CD4-positive, CD25-positive, alpha-beta regulatory T cell (primary cell): Measurements from ENCODE around the gene CABP1. TPM values are rescaled to one million over a fixed set of nuclear protein-coding genes. Genes with fewer than 3 reads are reported as not detected.

Source experiments
- ATAC-seq, 2 donors: fragments of 150-1000 bp; cut with Tn5 transposase; one replicate each; pipeline ENCODE4 v1.10.0; 2021; ENCODE audit warnings: low read depth in 2 of 2, moderate number of reproducible peaks in 2 of 2, moderate library complexity in 1 of 2
- DNase-seq, 3 donors: peaks; one replicate each; pipeline versions ENCODE4 v3.0.0 to v3.0.0-alpha.2; 2012 to 2022; ENCODE audit warnings: mixed read lengths in 1 of 3
- H3K27ac ChIP-seq: one replicate; pipeline ENCODE4 v1.7.0; 2013; ENCODE audit warnings: mild to moderate bottlenecking, low read length; ENCODE audit not compliant: insufficient read depth, poor library complexity, severe bottlenecking
- H3K27me3 ChIP-seq: one replicate; pipeline ENCODE4 v1.7.0; 2013; ENCODE audit warnings: low read length; ENCODE audit not compliant: control insufficient read depth, insufficient read depth
- H3K36me3 ChIP-seq: one replicate; pipeline ENCODE4 v1.7.0; 2013; ENCODE audit warnings: mild to moderate bottlenecking, low read length, moderate library complexity; ENCODE audit not compliant: control insufficient read depth, insufficient read depth
- H3K4me1 ChIP-seq: 2 replicates; pipeline ENCODE4 v1.7.0; 2013; ENCODE audit warnings: mild to moderate bottlenecking, low read length; ENCODE audit not compliant: insufficient read depth, control insufficient read depth, poor library complexity, severe bottlenecking
- H3K4me3 ChIP-seq: one replicate; pipeline ENCODE4 v1.7.0; 2013; ENCODE audit warnings: low read depth, mild to moderate bottlenecking, low read length, moderate library complexity
- H3K9me3 ChIP-seq, 2 experiments: 1 replicate in 1 of 2; 2 replicates in 1 of 2; pipeline ENCODE4 v1.7.0; 2013; ENCODE audit warnings: low read length in 2 of 2, mild to moderate bottlenecking in 1 of 2, moderate library complexity in 1 of 2; ENCODE audit not compliant: control insufficient read depth in 2 of 2
- H3K27ac Mint-ChIP-seq, 3 donors: one replicate each; pipeline ENCODE4 v1.8.0; 2020 to 2022; ENCODE audit warnings: mild to moderate bottlenecking in 3 of 3, mixed read lengths in 3 of 3, moderate library complexity in 2 of 3
- H3K27me3 Mint-ChIP-seq: one replicate; pipeline ENCODE4 v1.8.0; 2022; ENCODE audit warnings: mild to moderate bottlenecking, mixed read lengths
- H3K36me3 Mint-ChIP-seq: one replicate; pipeline ENCODE4 v1.8.0; 2020; ENCODE audit warnings: mixed read lengths
- H3K4me1 Mint-ChIP-seq, 4 donors: one replicate each; pipeline ENCODE4 v1.8.0; 2020 to 2022; ENCODE audit warnings: mixed read lengths in 4 of 4, mild to moderate bottlenecking in 1 of 4
- H3K4me3 Mint-ChIP-seq, 4 donors: one replicate each; pipeline ENCODE4 v1.8.0; 2020 to 2022; ENCODE audit warnings: mild to moderate bottlenecking in 4 of 4, mixed read lengths in 4 of 4, moderate library complexity in 3 of 4
- H3K9me3 Mint-ChIP-seq, 7 donors: one replicate each; pipeline ENCODE4 v1.8.0; 2020 to 2022; ENCODE audit warnings: mixed read lengths in 7 of 7, mild to moderate bottlenecking in 3 of 7, moderate library complexity in 2 of 7
- polyA plus RNA-seq, 4 donors: library from polyadenylated mRNA; unstranded; fragments of 300-500 nt; fragmentation: Illumina TruSeq; gene quantifications; one replicate each; pipeline ENCODE4 v1.2.3, GENCODE V29; 2021
- total RNA-seq: library from RNA; stranded (reverse); gene quantifications from one replicate; pipeline ENCODE4 v1.2.3, GENCODE V29; 2022

CABP1 gene
- total and polyA plus RNA-seq, 5 donors from 2014 or later, result not detected

DNA sequence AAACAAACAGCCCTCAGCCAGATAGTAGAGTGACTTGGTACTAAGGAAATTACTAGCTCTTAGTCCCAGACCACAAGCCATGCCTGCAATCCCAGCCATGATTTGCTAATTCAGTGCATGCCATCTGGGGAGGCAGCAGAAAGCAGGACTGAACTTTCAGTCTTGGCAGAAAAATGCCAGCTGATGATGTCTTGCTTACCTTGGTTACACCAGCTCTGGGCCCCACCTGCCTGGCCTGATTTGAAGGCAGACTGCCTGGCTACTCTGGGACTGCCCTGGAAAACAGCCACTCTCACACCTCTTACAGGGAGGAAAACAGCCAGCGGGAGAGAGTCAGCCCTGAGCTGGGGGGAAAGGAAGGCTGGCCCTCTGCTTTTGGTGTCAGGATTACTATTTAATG lies 65.2 kb downstream of the CABP1 start:
- H3K4me3 ChIP-seq, result no peak overlapping the region
- Mint-ChIP-seq H3K4me3 (no peak overlapping the region), H3K36me3 (peaks cover 16% of the 10 kb centered on the region)

DNA sequence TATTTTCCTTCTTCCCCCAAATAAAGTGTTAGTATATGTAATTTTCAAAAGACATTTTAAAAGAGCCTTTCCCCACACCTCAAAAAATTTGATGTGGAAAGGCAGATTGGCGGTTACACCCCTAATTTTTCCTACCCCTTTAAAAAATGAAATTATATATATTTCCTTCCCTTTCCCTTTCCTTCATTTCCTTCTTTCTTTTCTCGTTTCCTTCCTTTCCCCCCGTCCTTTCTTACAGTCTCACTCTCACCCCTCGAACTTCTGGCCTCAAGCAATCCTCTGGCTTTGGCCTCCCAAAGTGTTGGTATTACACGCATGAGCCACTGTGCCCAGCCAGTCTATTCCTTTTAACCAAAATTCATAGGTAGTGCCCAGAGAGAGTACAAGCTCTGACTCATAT lies 65.6 kb downstream of the CABP1 start:
- Histone ChIP-seq H3K9me3 (no peaks in the 10 kb centered on the region), H3K36me3 (peaks cover 11% of the 10 kb centered on the region), H3K27ac (no peak overlapping the region), H3K27me3 (no peaks in the 10 kb centered on the region), H3K4me3 (no peak overlapping the region), H3K4me1 (peaks cover 11% of the 10 kb centered on the region)
- peaks cover 2 to 8% (median 5%) of the 10 kb centered on the region in 4 donors for H3K4me1 Mint-ChIP-seq
- H3K4me3 Mint-ChIP-seq, result peak overlapping the region in 1 of 4 donors; percentile 13
- H3K27me3 Mint-ChIP-seq, result no peaks in the 10 kb centered on the region
- peaks cover 11% of the 10 kb centered on the region for H3K36me3 Mint-ChIP-seq
- no peaks in the 10 kb centered on the region for H3K9me3 Mint-ChIP-seq
- H3K27ac Mint-ChIP-seq, result no peak overlapping the region
- DNase-seq (no peak), ATAC-seq (no peak)

More for the DNA sequence above, 65.2 kb downstream of the CABP1 start:
- DNase-seq (no peak), ATAC-seq (no peak)
- H3K4me1 Mint-ChIP-seq, result peaks cover 2 to 7% (median 5%) of the 10 kb centered on the region in 4 donors
- H3K27me3 ChIP-seq, result no peaks in the 10 kb centered on the region
- peaks cover 15% of the 10 kb centered on the region for H3K36me3 ChIP-seq
- no peak overlapping the region for H3K27ac ChIP-seq
- peaks cover 8% of the 10 kb centered on the region for H3K4me1 ChIP-seq
- no peaks in the 10 kb centered on the region for H3K9me3 ChIP-seq
- no peak overlapping the region for H3K27ac Mint-ChIP-seq
- H3K9me3 Mint-ChIP-seq, result no peaks in the 10 kb centered on the region
- H3K27me3 Mint-ChIP-seq, result no peaks in the 10 kb centered on the region

GRCh38 chr12:120708651-120709050 lies 68.2 kb downstream of the CABP1 start:
- Mint-ChIP-seq H3K9me3 (no peaks in the 10 kb centered on the region), H3K27ac (no peak overlapping the region), H3K4me1 (peaks cover 13 to 31% (median 22%) of the 10 kb centered on the region in 4 donors), H3K4me3 (peak overlapping the region; percentile 7 to 93 (median 63)), H3K36me3 (peaks cover 3% of the 10 kb centered on the region), H3K27me3 (no peaks in the 10 kb centered on the region)
- peaks cover 22% of the 10 kb centered on the region for H3K4me1 ChIP-seq
- ATAC-seq (no peak), DNase-seq (no peak)
- H3K9me3 ChIP-seq, result no peaks in the 10 kb centered on the region
- H3K27me3 ChIP-seq, result no peaks in the 10 kb centered on the region
- H3K4me3 ChIP-seq, result no peak overlapping the region
- H3K36me3 ChIP-seq, result peaks cover 3% of the 10 kb centered on the region
- H3K27ac ChIP-seq, result no peak overlapping the region

- H3K27me3 ChIP-seq, result no peaks in the 10 kb centered on the region
- Mint-ChIP-seq H3K4me1 (peaks cover 18 to 36% (median 29%) of the 10 kb centered on the region in 4 donors), H3K36me3 (peaks cover 8% of the 10 kb centered on the region), H3K9me3 (no peaks in the 10 kb centered on the region), H3K27ac (peak within 1 kb of the TSS; percentile 67 to 92 (median 86)), H3K4me3 (peak within 1 kb of the TSS; percentile 93 to 97 (median 94)), H3K27me3 (no peaks in the 10 kb centered on the region)
- peak; percentile 61 to 73 (median 71) for DNase-seq
- no peaks in the 10 kb centered on the region for H3K9me3 ChIP-seq
- H3K36me3 ChIP-seq, result peaks cover 10% of the 10 kb centered on the region
- peak within 1 kb of the TSS; percentile 68 for H3K27ac ChIP-seq
- H3K4me3 ChIP-seq, result peak within 1 kb of the TSS; percentile 68
- peaks cover 26% of the 10 kb centered on the region for H3K4me1 ChIP-seq
- peak; percentile 81 to 82 for ATAC-seq
These were observed 69.8 kb downstream of the CABP1 start, which contains the start of gene UNC119B for GRCh38 chr12:120710031-120710804. Gene UNC119B (plus strand): TSS chr12:120710458. CDS start chr12:120710475, 17 bp downstream.

DNA sequence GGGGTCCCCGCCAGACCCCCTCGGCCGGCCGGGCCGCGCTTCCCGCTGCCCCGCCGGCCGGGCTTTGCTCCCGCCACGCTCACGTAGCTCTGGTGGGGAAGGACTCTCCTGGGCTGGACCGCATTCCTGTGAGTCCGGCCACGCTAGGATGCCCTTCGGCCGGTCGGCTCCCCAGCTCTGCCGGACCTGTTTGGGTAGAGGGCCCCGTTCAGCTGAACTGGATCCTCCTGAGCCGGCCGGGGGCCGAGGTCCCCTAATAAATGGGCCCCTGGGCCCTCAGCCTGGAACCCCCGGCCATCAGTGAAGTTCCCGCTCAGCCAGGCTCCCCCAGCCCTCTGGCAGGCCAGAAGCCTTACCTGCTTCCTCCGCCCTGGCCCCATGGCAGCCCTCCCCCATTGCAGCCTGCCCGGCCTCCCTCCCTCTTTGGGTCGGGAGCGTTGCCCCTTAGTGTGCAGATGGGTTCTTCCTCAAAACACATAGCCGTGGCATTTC lies 70.4 kb downstream of the CABP1 start:
- Mint-ChIP-seq H3K4me1 (peaks cover 18 to 36% (median 29%) of the 10 kb centered on the region in 4 donors), H3K36me3 (peaks cover 8% of the 10 kb centered on the region), H3K4me3 (peak overlapping the region; percentile 93 to 97 (median 94)), H3K27ac (peak overlapping the region; percentile 67 to 92 (median 86)), H3K9me3 (no peaks in the 10 kb centered on the region), H3K27me3 (no peaks in the 10 kb centered on the region)
- peaks cover 26% of the 10 kb centered on the region for H3K4me1 ChIP-seq
- H3K4me3 ChIP-seq, result peak overlapping the region; percentile 51
- DNase-seq (no peak), ATAC-seq (peak in 1 of 2 donors; percentile 16)
- no peaks in the 10 kb centered on the region for H3K27me3 ChIP-seq
- H3K36me3 ChIP-seq, result peaks cover 13% of the 10 kb centered on the region
- H3K27ac ChIP-seq, result peak overlapping the region; percentile 68
- no peaks in the 10 kb centered on the region for H3K9me3 ChIP-seq

GRCh38 chr12:120711411-120711810 lies 71.0 kb downstream of the CABP1 start:
- no peak for ATAC-seq
- Histone ChIP-seq H3K27ac (peak overlapping the region; percentile 68), H3K4me3 (peak overlapping the region; percentile 51), H3K9me3 (no peaks in the 10 kb centered on the region), H3K4me1 (peaks cover 26% of the 10 kb centered on the region), H3K27me3 (no peaks in the 10 kb centered on the region), H3K36me3 (peaks cover 19% of the 10 kb centered on the region)
- Mint-ChIP-seq H3K9me3 (no peaks in the 10 kb centered on the region), H3K4me3 (peak overlapping the region; percentile 93 to 97 (median 94)), H3K4me1 (peaks cover 18 to 36% (median 29%) of the 10 kb centered on the region in 4 donors), H3K36me3 (peaks cover 12% of the 10 kb centered on the region), H3K27me3 (no peaks in the 10 kb centered on the region), H3K27ac (peak overlapping the region; percentile 67 to 92 (median 86))
- no peak for DNase-seq

GRCh38 chr12:120712610-120713009 lies 72.2 kb downstream of the CABP1 start:
- peak overlapping the region in 1 of 3 donors; percentile 12 for H3K27ac Mint-ChIP-seq
- H3K9me3 ChIP-seq, result no peaks in the 10 kb centered on the region
- peaks cover 18 to 36% (median 29%) of the 10 kb centered on the region in 4 donors for H3K4me1 Mint-ChIP-seq
- no peaks in the 10 kb centered on the region for H3K27me3 Mint-ChIP-seq
- peak overlapping the region; percentile 63 to 96 (median 93) for H3K4me3 Mint-ChIP-seq
- no peaks in the 10 kb centered on the region for H3K9me3 Mint-ChIP-seq
- no peak overlapping the region for H3K27ac ChIP-seq
- H3K27me3 ChIP-seq, result no peaks in the 10 kb centered on the region
- peaks cover 26% of the 10 kb centered on the region for H3K36me3 ChIP-seq
- H3K4me1 ChIP-seq, result peaks cover 26% of the 10 kb centered on the region
- ATAC-seq, result no peak
- H3K36me3 Mint-ChIP-seq, result peaks cover 19% of the 10 kb centered on the region
- no peak overlapping the region for H3K4me3 ChIP-seq
- DNase-seq, result no peak
